Neural progenitor cell (in vitro differentiated cells): ENCODE measurements around the gene CRBN. TPM values are rescaled to one million over a fixed set of nuclear protein-coding genes. Genes with fewer than 3 reads are reported as not detected.

Experiments used
- DNase-seq: peaks from one replicate; pipeline ENCODE4 v3.0.0-alpha.2; 2016; ENCODE audit warnings: low spot score
- H2AFZ ChIP-seq: fragments of 200-600 bp; sonication (generic); replicated peaks from 2 replicates; pipeline ENCODE4 v1.6.1; 2016; ENCODE audit warnings: antibody characterized with exemption
- H3F3A ChIP-seq: fragments of 200-600 bp; sonication (generic); 2 replicates; pipeline ENCODE4 v1.6.1; 2016; ENCODE audit warnings: antibody characterized with exemption, low read depth
- H3K27ac ChIP-seq: fragments of 200-600 bp; sonication (generic); 2 replicates; pipeline ENCODE4 v1.5.1; 2016; ENCODE audit warnings: mild to moderate bottlenecking
- H3K27me3 ChIP-seq: fragments of 200-600 bp; sonication (generic); 2 replicates; pipeline ENCODE4 v1.6.1; 2016; ENCODE audit warnings: mild to moderate bottlenecking, moderate library complexity
- H3K36me3 ChIP-seq: fragments of 200-600 bp; sonication (generic); 2 replicates; pipeline ENCODE4 v1.5.1; 2016
- H3K4me1 ChIP-seq: fragments of 200-600 bp; sonication (generic); 2 replicates; pipeline ENCODE4 v1.6.1; 2016; ENCODE audit warnings: mixed run types
- H3K4me2 ChIP-seq: fragments of 200-600 bp; sonication (generic); 2 replicates; pipeline ENCODE4 v1.6.1; 2016
- H3K4me3 ChIP-seq: fragments of 200-600 bp; sonication (generic); 2 replicates; pipeline ENCODE4 v1.5.1; 2016
- H3K79me2 ChIP-seq: fragments of 200-600 bp; sonication (generic); 2 replicates; pipeline ENCODE4 v1.6.1; 2016; ENCODE audit warnings: low read depth
- H3K9ac ChIP-seq: fragments of 200-600 bp; sonication (generic); 2 replicates; pipeline ENCODE4 v1.6.1; 2016
- H3K9me3 ChIP-seq: fragments of 200-600 bp; sonication (generic); 2 replicates; pipeline ENCODE4 v1.5.1; 2016; ENCODE audit warnings: low read depth
- H4K20me1 ChIP-seq: fragments of 200-600 bp; sonication (generic); 2 replicates; pipeline ENCODE4 v1.6.1; 2016; ENCODE audit warnings: low read depth
- H3K27ac Mint-ChIP-seq: 3 replicates; pipeline ENCODE4 v1.8.0; 2021; ENCODE audit warnings: mixed read lengths
- H3K27me3 Mint-ChIP-seq: 2 replicates; pipeline ENCODE4 v1.8.0; 2022; ENCODE audit warnings: low read depth, mild to moderate bottlenecking, inconsistent platforms, moderate library complexity, mixed read lengths; ENCODE audit not compliant: insufficient read depth
- H3K36me3 Mint-ChIP-seq: 3 replicates; pipeline ENCODE4 v1.8.0; 2021; ENCODE audit warnings: mixed read lengths
- H3K4me1 Mint-ChIP-seq: 3 replicates; pipeline ENCODE4 v1.8.0; 2021; ENCODE audit warnings: mixed read lengths
- H3K4me3 Mint-ChIP-seq: 3 replicates; pipeline ENCODE4 v1.8.0; 2021; ENCODE audit warnings: mild to moderate bottlenecking, moderate library complexity, mixed read lengths
- H3K9me3 Mint-ChIP-seq: 3 replicates; pipeline ENCODE4 v1.8.0; 2020; ENCODE audit warnings: mixed read lengths
- EZH2 ChIP-seq: fragments of 200-600 bp; sonication (generic); IDR thresholded peaks from 2 replicates; pipeline ENCODE4 v1.6.1; 2017; ENCODE audit warnings: antibody characterized with exemption, mild to moderate bottlenecking, moderate library complexity
- EZH2phosphoT487 ChIP-seq: fragments of 200-600 bp; sonication (generic); IDR thresholded peaks from 2 replicates; pipeline ENCODE4 v1.6.1; 2017; ENCODE audit warnings: antibody characterized with exemption
- total RNA-seq: library from RNA; depleted of rRNA; stranded (reverse); fragments of >200 nt; gene quantifications from 2 replicates; pipeline ENCODE4 v1.2.3, GENCODE V29; 2015; ENCODE audit warnings: low replicate concordance
- TF ChIP-seq, protein P1 (sequence below): fragments of 200-600 bp; sonication (generic); IDR thresholded peaks from 2 replicates; pipeline ENCODE4 v1.5.1; 2017; ENCODE audit warnings: antibody characterized with exemption, mild to moderate bottlenecking

CRBN gene
- total RNA-seq, 1 donor from 2014 or later = 78.0 TPM

DNA sequence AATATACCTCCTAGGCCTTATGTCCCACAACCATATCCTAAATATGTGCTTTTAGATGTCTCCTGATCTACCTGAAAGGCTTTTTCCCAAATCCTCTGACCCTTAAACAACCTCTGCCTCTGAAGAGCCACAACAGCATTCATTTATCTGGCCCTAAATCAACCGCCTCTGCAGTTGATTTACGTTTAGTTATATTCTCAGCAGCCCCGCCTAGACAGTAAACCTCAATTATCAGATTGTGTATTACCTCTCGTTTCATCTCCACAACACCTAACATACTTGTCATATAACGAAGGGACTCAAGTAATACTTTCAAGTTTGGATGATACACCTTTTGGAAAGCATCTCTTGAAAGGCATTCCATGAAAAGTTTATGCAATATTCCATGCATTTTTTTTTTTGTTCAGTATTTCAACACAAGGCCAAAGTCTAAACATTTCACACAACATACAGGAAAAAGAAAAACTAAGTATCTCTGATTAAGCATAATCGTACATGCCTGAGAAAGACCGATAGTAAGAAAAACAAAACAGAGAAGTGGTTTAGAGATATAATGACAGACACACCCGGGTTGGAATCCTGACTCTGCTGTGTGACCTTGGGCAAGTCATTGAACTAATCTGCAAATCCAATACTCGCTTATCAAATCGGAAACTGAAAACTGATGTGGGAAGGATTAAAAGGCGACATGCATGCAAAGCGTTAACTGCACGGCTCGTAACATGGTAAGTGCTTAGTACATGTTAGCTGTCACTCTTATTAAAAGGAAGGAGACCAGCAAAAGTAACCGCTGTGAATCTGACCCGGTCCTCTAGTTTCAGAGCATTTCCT lies 778 bp downstream of the CRBN start:
- no peak for TF ChIP-seq EZH2
- TF ChIP-seq, protein P1, sequence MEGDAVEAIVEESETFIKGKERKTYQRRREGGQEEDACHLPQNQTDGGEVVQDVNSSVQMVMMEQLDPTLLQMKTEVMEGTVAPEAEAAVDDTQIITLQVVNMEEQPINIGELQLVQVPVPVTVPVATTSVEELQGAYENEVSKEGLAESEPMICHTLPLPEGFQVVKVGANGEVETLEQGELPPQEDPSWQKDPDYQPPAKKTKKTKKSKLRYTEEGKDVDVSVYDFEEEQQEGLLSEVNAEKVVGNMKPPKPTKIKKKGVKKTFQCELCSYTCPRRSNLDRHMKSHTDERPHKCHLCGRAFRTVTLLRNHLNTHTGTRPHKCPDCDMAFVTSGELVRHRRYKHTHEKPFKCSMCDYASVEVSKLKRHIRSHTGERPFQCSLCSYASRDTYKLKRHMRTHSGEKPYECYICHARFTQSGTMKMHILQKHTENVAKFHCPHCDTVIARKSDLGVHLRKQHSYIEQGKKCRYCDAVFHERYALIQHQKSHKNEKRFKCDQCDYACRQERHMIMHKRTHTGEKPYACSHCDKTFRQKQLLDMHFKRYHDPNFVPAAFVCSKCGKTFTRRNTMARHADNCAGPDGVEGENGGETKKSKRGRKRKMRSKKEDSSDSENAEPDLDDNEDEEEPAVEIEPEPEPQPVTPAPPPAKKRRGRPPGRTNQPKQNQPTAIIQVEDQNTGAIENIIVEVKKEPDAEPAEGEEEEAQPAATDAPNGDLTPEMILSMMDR = no peak
- TF ChIP-seq EZH2phosphoT487 = no peak
- no peak for DNase-seq
- peak overlapping the region; percentile 85 for H3K9ac ChIP-seq
- Mint-ChIP-seq H3K4me3 (peak overlapping the region; percentile 94), H3K9me3 (no peaks in the 10 kb centered on the region), H3K27ac (peak overlapping the region; percentile 39), H3K36me3 (peaks cover 1% of the 10 kb centered on the region), H3K27me3 (no peaks in the 10 kb centered on the region), H3K4me1 (peaks cover 14% of the 10 kb centered on the region)
- H3K79me2 ChIP-seq = peaks cover 43% of the 10 kb centered on the region
- H3F3A ChIP-seq = no peaks in the 10 kb centered on the region
- H3K9me3 ChIP-seq = no peaks in the 10 kb centered on the region
- peaks cover 16% of the 10 kb centered on the region for H3K27me3 ChIP-seq
- H3K4me2 ChIP-seq = peak overlapping the region; percentile 87
- H3K36me3 ChIP-seq = peaks cover 5% of the 10 kb centered on the region
- peak overlapping the region; percentile 95 for H2AFZ ChIP-seq
- H4K20me1 ChIP-seq = peaks cover 41% of the 10 kb centered on the region
- H3K4me1 ChIP-seq = peaks cover 11% of the 10 kb centered on the region
- H3K27ac ChIP-seq = no peak overlapping the region
- peak overlapping the region; percentile 79 for H3K4me3 ChIP-seq

DNA sequence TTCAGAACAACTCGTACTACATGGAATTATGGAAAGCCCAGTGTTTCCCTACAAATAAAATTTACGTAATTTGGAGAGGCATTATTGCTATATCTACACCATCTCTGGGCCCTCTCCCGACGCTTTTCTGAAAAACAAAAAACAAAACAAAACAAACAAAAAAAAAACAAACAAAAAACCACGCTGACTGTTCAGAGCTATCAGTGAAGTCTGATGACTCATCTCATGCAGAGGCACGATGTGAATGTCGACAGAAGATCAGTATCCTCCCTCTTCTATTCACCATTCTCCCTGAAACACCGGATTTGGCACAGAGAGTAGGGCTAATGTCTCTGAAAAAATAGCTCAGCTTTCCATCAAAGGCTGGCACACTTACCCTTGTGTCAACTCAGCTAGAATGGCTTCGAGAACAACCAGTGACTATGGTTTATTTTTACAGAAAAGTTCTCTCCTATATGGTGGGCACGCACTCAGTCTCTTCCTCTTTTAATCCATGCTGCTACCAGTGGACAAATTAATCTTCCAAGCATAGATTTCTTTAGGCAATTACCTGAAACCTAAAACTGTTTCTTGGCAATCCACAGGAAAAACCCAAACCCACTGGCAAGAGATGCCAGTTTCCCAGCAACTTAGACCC lies 1.5 kb downstream of the CRBN start:
- H3F3A ChIP-seq = no peaks in the 10 kb centered on the region
- peaks cover 11% of the 10 kb centered on the region for H3K4me1 ChIP-seq
- H3K4me2 ChIP-seq = peak overlapping the region; percentile 87
- H2AFZ ChIP-seq = no peak overlapping the region
- Mint-ChIP-seq H3K4me1 (peaks cover 14% of the 10 kb centered on the region), H3K36me3 (peaks cover 3% of the 10 kb centered on the region), H3K4me3 (peak overlapping the region; percentile 94), H3K27me3 (no peaks in the 10 kb centered on the region), H3K27ac (no peak overlapping the region), H3K9me3 (no peaks in the 10 kb centered on the region)
- H3K79me2 ChIP-seq = peaks cover 43% of the 10 kb centered on the region
- DNase-seq = no peak
- peaks cover 9% of the 10 kb centered on the region for H3K27me3 ChIP-seq
- peak overlapping the region; percentile 85 for H3K9ac ChIP-seq
- no peaks in the 10 kb centered on the region for H3K9me3 ChIP-seq
- peaks cover 8% of the 10 kb centered on the region for H3K36me3 ChIP-seq
- peak overlapping the region; percentile 79 for H3K4me3 ChIP-seq
- H4K20me1 ChIP-seq = peaks cover 42% of the 10 kb centered on the region
- no peak for TF ChIP-seq EZH2phosphoT487
- TF ChIP-seq EZH2 = no peak
- TF ChIP-seq, protein P1 = no peak
- H3K27ac ChIP-seq = no peak overlapping the region

DNA sequence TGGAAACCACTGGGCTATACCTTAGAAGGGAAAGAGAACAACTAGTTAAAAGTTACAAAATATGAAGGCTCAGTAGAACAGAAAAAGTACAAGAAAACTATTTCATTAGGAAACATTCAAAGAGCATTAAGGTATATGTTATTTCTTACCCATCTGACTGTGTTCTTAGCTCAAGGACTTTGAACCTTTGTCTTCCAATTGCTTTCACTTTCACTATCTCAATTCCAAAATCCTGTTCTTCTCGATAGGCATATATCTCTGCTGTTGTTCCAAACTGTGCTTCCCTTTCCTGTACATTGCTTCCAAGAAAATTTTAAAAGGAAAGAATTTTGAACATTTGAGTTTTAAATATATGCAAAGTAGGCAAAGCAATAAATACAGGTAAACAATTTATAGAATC lies 6.9 kb downstream of the CRBN start:
- Histone ChIP-seq H3K4me2 (no peak overlapping the region), H3K36me3 (peaks cover 21% of the 10 kb centered on the region), H4K20me1 (peaks cover 28% of the 10 kb centered on the region), H3K4me3 (no peak overlapping the region), H3K27ac (no peak overlapping the region), H3K27me3 (no peaks in the 10 kb centered on the region), H3F3A (no peaks in the 10 kb centered on the region), H3K79me2 (peaks cover 25% of the 10 kb centered on the region), H2AFZ (no peak overlapping the region), H3K9me3 (no peaks in the 10 kb centered on the region), H3K9ac (no peak overlapping the region), H3K4me1 (no peaks in the 10 kb centered on the region)
- no peak overlapping the region for H3K4me3 Mint-ChIP-seq
- no peaks in the 10 kb centered on the region for H3K9me3 Mint-ChIP-seq
- no peak overlapping the region for H3K27ac Mint-ChIP-seq
- peaks cover 6% of the 10 kb centered on the region for H3K36me3 Mint-ChIP-seq
- peaks cover under 1% of the 10 kb centered on the region for H3K4me1 Mint-ChIP-seq
- TF ChIP-seq EZH2 (no peak), EZH2phosphoT487 (no peak)
- TF ChIP-seq, protein P1 = no peak
- H3K27me3 Mint-ChIP-seq = no peaks in the 10 kb centered on the region
- no peak for DNase-seq
